PC-3 (cell line): Measurements from ENCODE around the gene GTF2F2.

Source experiments
- CTCF ChIP-seq: fragments of 300-600 bp; sonication (generic); conservative IDR thresholded peaks from 2 replicates; pipeline ENCODE4 v1.5.1; 2017; ENCODE audit warnings: antibody characterized with exemption, low read depth, mild to moderate bottlenecking, low read length
- EZH2 ChIP-seq: fragments of 300-600 bp; sonication (generic); IDR thresholded peaks from one replicate; pipeline ENCODE4 v1.6.1; 2017; ENCODE audit warnings: antibody characterized with exemption, mild to moderate bottlenecking, low read length; ENCODE audit not compliant: unreplicated experiment
- EZH2phosphoT487 ChIP-seq: fragments of 300-600 bp; sonication (generic); IDR thresholded peaks from 2 replicates; pipeline ENCODE4 v1.6.1; 2018; ENCODE audit warnings: mild to moderate bottlenecking, antibody characterized with exemption, low read length, borderline replicate concordance

GRCh38 chr13:45297456-45298205 lies 177.3 kb downstream of the GTF2F2 start:
- TF ChIP-seq CTCF, result no peak
- no peak for TF ChIP-seq EZH2
- TF ChIP-seq EZH2phosphoT487, result no peak
